SU-DHL-6 (cell line): ENCODE data around the gene STK32C.

ENCODE experiments used
- EZH2phosphoT487 ChIP-seq: fragments of 200-600 bp; sonication (generic), shearing (Covaris generic); conservative IDR thresholded peaks from 2 replicates; pipeline ENCODE4 v1.6.1; 2018; ENCODE audit warnings: mild to moderate bottlenecking, antibody characterized with exemption, low read length, moderate library complexity, mixed read lengths
- TF ChIP-seq, protein P1 (sequence below): fragments of 200-600 bp; sonication (generic); IDR thresholded peaks from one replicate; pipeline ENCODE4 v1.5.1; 2017; ENCODE audit warnings: antibody characterized with exemption, mild to moderate bottlenecking, low read length, moderate library complexity; ENCODE audit not compliant: insufficient read depth, poor library complexity, severe bottlenecking

DNA sequence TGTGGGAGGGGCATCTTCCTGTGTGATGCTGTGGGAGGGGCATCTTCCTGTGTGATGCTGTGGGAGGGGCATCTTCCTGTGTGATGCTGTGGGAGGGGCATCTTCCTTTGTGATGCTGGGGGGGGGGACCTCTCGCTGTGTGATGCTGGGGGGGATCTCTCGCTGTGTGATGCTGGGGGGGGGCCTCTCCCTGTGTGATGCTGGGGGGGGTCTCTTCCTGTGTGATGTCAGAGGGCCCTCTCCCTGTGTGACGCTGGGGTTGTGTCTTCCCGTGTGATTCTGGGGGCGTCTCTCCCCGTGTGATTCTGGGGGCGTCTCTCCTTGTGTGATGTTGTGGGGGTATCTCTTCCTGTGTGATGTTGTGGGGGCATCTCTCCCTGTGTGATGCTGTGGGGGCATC is 148.9 kb downstream of the STK32C start:
- no peak for TF ChIP-seq EZH2phosphoT487
- TF ChIP-seq, protein P1, sequence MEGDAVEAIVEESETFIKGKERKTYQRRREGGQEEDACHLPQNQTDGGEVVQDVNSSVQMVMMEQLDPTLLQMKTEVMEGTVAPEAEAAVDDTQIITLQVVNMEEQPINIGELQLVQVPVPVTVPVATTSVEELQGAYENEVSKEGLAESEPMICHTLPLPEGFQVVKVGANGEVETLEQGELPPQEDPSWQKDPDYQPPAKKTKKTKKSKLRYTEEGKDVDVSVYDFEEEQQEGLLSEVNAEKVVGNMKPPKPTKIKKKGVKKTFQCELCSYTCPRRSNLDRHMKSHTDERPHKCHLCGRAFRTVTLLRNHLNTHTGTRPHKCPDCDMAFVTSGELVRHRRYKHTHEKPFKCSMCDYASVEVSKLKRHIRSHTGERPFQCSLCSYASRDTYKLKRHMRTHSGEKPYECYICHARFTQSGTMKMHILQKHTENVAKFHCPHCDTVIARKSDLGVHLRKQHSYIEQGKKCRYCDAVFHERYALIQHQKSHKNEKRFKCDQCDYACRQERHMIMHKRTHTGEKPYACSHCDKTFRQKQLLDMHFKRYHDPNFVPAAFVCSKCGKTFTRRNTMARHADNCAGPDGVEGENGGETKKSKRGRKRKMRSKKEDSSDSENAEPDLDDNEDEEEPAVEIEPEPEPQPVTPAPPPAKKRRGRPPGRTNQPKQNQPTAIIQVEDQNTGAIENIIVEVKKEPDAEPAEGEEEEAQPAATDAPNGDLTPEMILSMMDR: no peak
